ENCODE measurements around the gene UROC1.

UROC1 gene

GRCh38 chr3:126446301-126446700 lies 71.3 kb downstream of the UROC1 start:
- no peak for TF ChIP-seq FOXP2 (optimal IDR thresholded peaks at IDR 0.05; ENCODE audit: borderline replicate concordance, extremely low read depth, extremely low read length, insufficient read depth)
- TF ChIP-seq REST (IDR thresholded peaks at IDR 0.05; ENCODE audit: insufficient read depth in 1 of 2, low read depth in 2 of 2, low read length in 2 of 2), result no peak
- TF ChIP-seq TAF1 (IDR thresholded peaks at IDR 0.05; ENCODE audit: borderline replicate concordance, insufficient read depth, low read length), result no peak
- TF ChIP-seq SIN3A (IDR thresholded peaks at IDR 0.05; ENCODE audit: borderline replicate concordance, insufficient read depth, low read length), result no peak
- no peak for TF ChIP-seq POLR2AphosphoS5 (IDR thresholded peaks at IDR 0.05; ENCODE audit: low read depth, low read length)

- TF ChIP-seq SIN3A (IDR thresholded peaks at IDR 0.05; ENCODE audit: borderline replicate concordance, insufficient read depth, low read length) (no peak), TAF1 (IDR thresholded peaks at IDR 0.05; ENCODE audit: borderline replicate concordance, insufficient read depth, low read length) (no peak), FOXP2 (optimal IDR thresholded peaks at IDR 0.05; ENCODE audit: borderline replicate concordance, extremely low read depth, extremely low read length, insufficient read depth) (no peak), REST (IDR thresholded peaks at IDR 0.05; ENCODE audit: insufficient read depth in 1 of 2, low read depth in 2 of 2, low read length in 2 of 2) (no peak), POLR2AphosphoS5 (IDR thresholded peaks at IDR 0.05; ENCODE audit: low read depth, low read length) (no peak)
These were observed 72.1 kb downstream of the UROC1 start for GRCh38 chr3:126445506-126445905.

- TF ChIP-seq POLR2AphosphoS5 (IDR thresholded peaks at IDR 0.05; ENCODE audit: low read depth, low read length) (no peak), REST (IDR thresholded peaks at IDR 0.05; ENCODE audit: insufficient read depth in 1 of 2, low read depth in 2 of 2, low read length in 2 of 2) (no peak), TAF1 (IDR thresholded peaks at IDR 0.05; ENCODE audit: borderline replicate concordance, insufficient read depth, low read length) (no peak), SIN3A (IDR thresholded peaks at IDR 0.05; ENCODE audit: borderline replicate concordance, insufficient read depth, low read length) (no peak), FOXP2 (optimal IDR thresholded peaks at IDR 0.05; ENCODE audit: borderline replicate concordance, extremely low read depth, extremely low read length, insufficient read depth) (no peak)
These were observed 74.7 kb downstream of the UROC1 start for GRCh38 chr3:126442856-126443242.

- no peak for TF ChIP-seq REST (IDR thresholded peaks at IDR 0.05; ENCODE audit: insufficient read depth in 1 of 2, low read depth in 2 of 2, low read length in 2 of 2)
- TF ChIP-seq TAF1 (IDR thresholded peaks at IDR 0.05; ENCODE audit: borderline replicate concordance, insufficient read depth, low read length), result no peak
- TF ChIP-seq FOXP2 (optimal IDR thresholded peaks at IDR 0.05; ENCODE audit: borderline replicate concordance, extremely low read depth, extremely low read length, insufficient read depth), result no peak
- TF ChIP-seq POLR2AphosphoS5 (IDR thresholded peaks at IDR 0.05; ENCODE audit: low read depth, low read length), result no peak
- TF ChIP-seq SIN3A (IDR thresholded peaks at IDR 0.05; ENCODE audit: borderline replicate concordance, insufficient read depth, low read length), result no peak
These were observed 75.3 kb downstream of the UROC1 start for GRCh38 chr3:126442094-126442855.

Data from PFSK-1 (cell line).